ENCODE data around the gene ATP8A1. TPM values are rescaled to one million over a fixed set of nuclear protein-coding genes. Genes with fewer than 3 reads are reported as not detected.

Gene ATP8A1
- total RNA-seq, 8 experiments from 2014 or later, result 1.1 to 44.1 (median 31.6) TPM

DNA sequence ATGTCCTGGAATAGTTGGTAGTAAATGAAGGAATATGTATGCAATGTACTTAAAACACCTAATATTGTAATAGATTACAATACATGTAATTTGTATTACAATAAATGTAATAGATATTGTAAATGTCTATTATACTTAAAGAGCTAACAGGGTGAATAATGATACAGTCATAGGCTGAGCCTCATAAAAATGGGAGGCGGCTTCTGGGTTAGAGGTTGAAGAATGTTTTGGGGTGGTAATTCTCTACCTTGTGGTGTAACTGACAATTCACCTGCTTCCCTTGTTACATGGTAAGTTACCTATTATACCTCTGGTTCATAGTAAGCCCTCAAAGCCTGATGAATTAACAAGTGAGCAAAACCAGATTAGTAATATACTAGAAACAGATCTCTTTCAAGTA, 26.0 kb downstream of the ATP8A1 start:
- Histone ChIP-seq H3K4me3 (no peak overlapping the region), H3K27ac (no peak overlapping the region), H3K4me1 (replicated peaks in 1 of 2) (peaks cover 14 to 17% of the 10 kb centered on the region in 2 donors)
- no peak for ATAC-seq (replicated peaks in 6 of 8)
- WGBS, 10 experiments, result 60 to 100% (median 85%) methylated on average over 1 of the region's 1 CpG; no CpG with 5 or more reads in 4 of the 10 experiments
- in situ Hi-C loops (cut with MboI; ENCODE audit: low pct_unique_long_range_greater_than_20kb in 2 of 9, low sequenced_read_pairs in 9 of 9, unreplicated experiment in 9 of 9), result no loop called here

- WGBS, 10 experiments, result 60 to 100% (median 86%) methylated on average over 1 to 3 of the region's 4 CpGs; no CpG with 5 or more reads in 2 of the 10 experiments
- H3K4me3 ChIP-seq, result no peak overlapping the region
- no peak overlapping the region for H3K27ac ChIP-seq
- in situ Hi-C loops (cut with MboI; ENCODE audit: low pct_unique_long_range_greater_than_20kb in 2 of 9, low sequenced_read_pairs in 9 of 9, unreplicated experiment in 9 of 9), result no loop called here
- peak in 1 of 8 experiments; percentile 60 for ATAC-seq (replicated peaks in 6 of 8)
- H3K4me1 ChIP-seq (replicated peaks in 1 of 2), result peaks cover 10 to 13% of the 10 kb centered on the region in 2 donors
Observed at GRCh38 chr4:42628740-42629139, 28.2 kb downstream of the ATP8A1 start.

DNA sequence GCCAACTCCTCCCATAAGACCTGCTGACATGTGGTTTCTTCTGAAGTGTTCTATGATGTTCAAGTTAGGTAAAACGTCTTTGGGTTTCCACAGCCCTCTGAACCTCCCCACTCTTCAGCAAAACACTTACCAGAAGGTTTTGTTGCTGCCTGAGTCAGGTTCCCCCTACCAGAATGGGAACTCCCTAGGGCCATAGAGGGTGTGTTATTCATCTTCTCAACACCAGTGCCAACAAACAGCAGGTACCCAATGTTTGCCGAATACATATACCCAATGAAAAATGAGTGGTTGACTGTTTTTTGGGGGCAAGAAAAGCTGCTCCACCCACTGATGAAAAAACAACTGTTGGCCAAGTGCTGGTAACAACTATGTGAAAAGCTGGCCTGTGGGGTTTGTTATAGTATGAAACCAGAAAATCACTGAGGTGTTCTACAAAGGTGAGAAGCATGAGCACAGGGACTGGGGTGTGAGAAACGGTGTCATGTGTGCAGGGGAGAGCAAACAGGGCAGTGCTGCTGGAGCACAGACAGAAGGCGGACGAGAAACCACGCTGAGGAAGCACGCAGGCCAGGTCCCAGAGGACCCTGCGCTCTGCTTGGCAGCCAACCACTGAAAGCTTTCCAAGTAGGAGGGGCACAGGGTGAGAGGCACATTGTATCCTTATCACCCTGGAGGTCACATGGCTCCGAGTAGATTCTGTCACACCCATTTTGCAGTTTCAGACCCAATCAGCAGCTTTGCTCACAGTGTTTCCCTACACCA, 28.8 kb downstream of the ATP8A1 start:
- 0 to 100% (median 51%) methylated on average over 1 to 8 of the region's 9 CpGs for WGBS, 10 experiments
- Histone ChIP-seq H3K4me1 (replicated peaks in 1 of 2) (peaks cover 9 to 13% of the 10 kb centered on the region in 2 donors), H3K4me3 (no peak overlapping the region), H3K27ac (no peak overlapping the region)
- ATAC-seq (replicated peaks in 6 of 8), result peak in 6 of 8 experiments; percentile 15 to 82 (median 43)
- in situ Hi-C loops (cut with MboI; ENCODE audit: low pct_unique_long_range_greater_than_20kb in 2 of 9, low sequenced_read_pairs in 9 of 9, unreplicated experiment in 9 of 9), result no loop called here

DNA sequence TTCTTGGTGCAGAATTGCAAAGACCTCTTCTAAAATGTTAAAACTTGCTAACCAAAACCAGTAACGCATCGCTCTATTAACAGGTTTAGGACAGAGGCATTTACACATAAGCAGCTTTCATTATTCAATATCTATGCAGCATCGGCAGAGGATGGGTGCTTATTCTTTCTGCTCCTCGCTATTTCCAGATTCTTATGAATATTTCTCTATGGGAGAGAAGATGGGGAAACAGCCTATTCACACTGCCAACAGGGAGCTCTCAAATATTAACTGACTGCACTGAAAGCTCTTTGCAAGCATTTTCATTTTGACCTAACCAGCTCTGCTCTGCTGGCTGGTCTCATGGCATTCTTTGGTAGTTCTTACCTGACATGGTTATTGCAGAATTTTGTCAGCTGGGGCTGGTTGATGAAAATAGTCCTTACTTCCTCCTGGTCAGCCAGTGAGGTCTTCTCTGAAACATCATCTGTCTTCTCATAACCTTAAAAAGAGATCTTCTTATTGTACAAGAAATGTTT, 30.2 kb downstream of the ATP8A1 start:
- 42 to 100% (median 71%) methylated on average over 2 to 4 of the region's 4 CpGs; no CpG with 5 or more reads in 3 of the 10 experiments for WGBS, 10 experiments
- Histone ChIP-seq H3K4me1 (replicated peaks in 1 of 2) (peaks cover 3 to 7% of the 10 kb centered on the region in 2 donors), H3K4me3 (no peak overlapping the region), H3K27ac (no peak overlapping the region)
- ATAC-seq (replicated peaks in 6 of 8), result no peak
- in situ Hi-C loops (cut with MboI; ENCODE audit: low pct_unique_long_range_greater_than_20kb in 2 of 9, low sequenced_read_pairs in 9 of 9, unreplicated experiment in 9 of 9), result no loop called here

DNA sequence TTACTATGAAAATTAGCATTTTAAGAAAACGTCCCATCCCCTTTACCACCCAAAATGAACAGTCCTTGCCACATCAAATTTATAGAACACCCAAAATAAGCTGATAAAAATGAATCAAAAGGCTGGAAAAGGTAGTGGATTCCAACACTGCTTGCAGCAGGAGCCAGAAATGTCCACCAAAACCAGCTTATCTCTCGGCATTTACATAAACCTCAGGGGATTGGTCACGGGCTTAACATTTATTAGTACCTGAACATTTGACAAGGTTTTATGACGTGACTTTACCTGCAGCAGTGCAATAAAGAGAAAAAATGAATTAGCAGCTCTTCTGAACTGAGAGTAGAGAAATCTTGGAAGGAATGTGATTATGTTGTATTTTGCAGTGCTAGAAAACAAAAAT, 31.6 kb downstream of the ATP8A1 start:
- 43 to 100% (median 86%) methylated on average over 1 to 4 of the region's 4 CpGs for WGBS, 10 experiments
- no peak overlapping the region for H3K4me3 ChIP-seq
- peaks cover 3 to 7% of the 10 kb centered on the region in 2 donors for H3K4me1 ChIP-seq (replicated peaks in 1 of 2)
- no peak overlapping the region for H3K27ac ChIP-seq
- in situ Hi-C loops (cut with MboI; ENCODE audit: low pct_unique_long_range_greater_than_20kb in 2 of 9, low sequenced_read_pairs in 9 of 9, unreplicated experiment in 9 of 9), result no loop called here
- ATAC-seq (replicated peaks in 6 of 8), result no peak

- Histone ChIP-seq H3K27ac (no peak overlapping the region), H3K4me1 (replicated peaks in 1 of 2) (peaks cover 3 to 7% of the 10 kb centered on the region in 2 donors), H3K4me3 (no peak overlapping the region)
- in situ Hi-C loops (cut with MboI; ENCODE audit: low pct_unique_long_range_greater_than_20kb in 2 of 9, low sequenced_read_pairs in 9 of 9, unreplicated experiment in 9 of 9), result no loop called here
- 10 to 98% (median 89%) methylated on average over 1 to 3 of the region's 3 CpGs for WGBS, 10 experiments
- no peak for ATAC-seq (replicated peaks in 6 of 8)
Observed at GRCh38 chr4:42624551-42624950, 32.4 kb downstream of the ATP8A1 start.

- H3K4me3 ChIP-seq, result no peak overlapping the region
- no peak overlapping the region for H3K27ac ChIP-seq
- in situ Hi-C loops (cut with MboI; ENCODE audit: low pct_unique_long_range_greater_than_20kb in 2 of 9, low sequenced_read_pairs in 9 of 9, unreplicated experiment in 9 of 9), result no loop called here
- WGBS, 10 experiments, result 33 to 100% (median 78%) methylated on average over 1 to 2 of the region's 2 CpGs
- ATAC-seq (replicated peaks in 6 of 8), result no peak
- H3K4me1 ChIP-seq (replicated peaks in 1 of 2), result no peaks in the 10 kb centered on the region
Observed at GRCh38 chr4:42618023-42618422, 38.9 kb downstream of the ATP8A1 start.

- H3K27ac ChIP-seq, result no peak overlapping the region
- no peaks in the 10 kb centered on the region for H3K4me1 ChIP-seq (replicated peaks in 1 of 2)
- 25 to 100% (median 98%) methylated on average over 1 to 2 of the region's 2 CpGs; no CpG with 5 or more reads in 2 of the 10 experiments for WGBS, 10 experiments
- ATAC-seq (replicated peaks in 6 of 8), result peak in 1 of 8 experiments; percentile 26
- in situ Hi-C loops (cut with MboI; ENCODE audit: low pct_unique_long_range_greater_than_20kb in 2 of 9, low sequenced_read_pairs in 9 of 9, unreplicated experiment in 9 of 9), result no loop called here
- no peak overlapping the region for H3K4me3 ChIP-seq
Observed at GRCh38 chr4:42617030-42617429, 39.9 kb downstream of the ATP8A1 start.

DNA sequence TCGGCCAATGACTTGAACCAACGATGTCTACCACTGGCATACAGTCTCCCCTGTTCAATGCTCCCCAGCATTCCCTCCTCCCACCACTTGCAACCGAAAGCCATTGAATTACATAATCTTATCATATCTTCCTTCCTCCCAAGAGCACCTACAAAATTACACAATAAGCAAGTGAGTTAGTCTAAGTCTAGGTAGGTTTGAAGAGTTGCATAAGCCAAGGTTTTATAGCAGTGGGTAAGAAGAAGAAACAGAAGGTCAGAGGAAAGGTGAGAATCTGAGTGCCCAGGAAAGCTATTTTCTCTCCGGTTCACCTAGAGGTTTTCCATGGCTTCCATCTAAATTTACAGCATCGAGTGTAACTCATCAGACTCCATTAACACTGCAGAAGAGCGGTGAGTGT, 40.3 kb downstream of the ATP8A1 start:
- Histone ChIP-seq H3K4me3 (no peak overlapping the region), H3K4me1 (replicated peaks in 1 of 2) (no peaks in the 10 kb centered on the region), H3K27ac (no peak overlapping the region)
- in situ Hi-C loops (cut with MboI; ENCODE audit: low pct_unique_long_range_greater_than_20kb in 2 of 9, low sequenced_read_pairs in 9 of 9, unreplicated experiment in 9 of 9), result no loop called here
- ATAC-seq (replicated peaks in 6 of 8), result no peak
- WGBS, 10 experiments, result 19 to 100% (median 84%) methylated on average over 1 to 6 of the region's 6 CpGs

DNA sequence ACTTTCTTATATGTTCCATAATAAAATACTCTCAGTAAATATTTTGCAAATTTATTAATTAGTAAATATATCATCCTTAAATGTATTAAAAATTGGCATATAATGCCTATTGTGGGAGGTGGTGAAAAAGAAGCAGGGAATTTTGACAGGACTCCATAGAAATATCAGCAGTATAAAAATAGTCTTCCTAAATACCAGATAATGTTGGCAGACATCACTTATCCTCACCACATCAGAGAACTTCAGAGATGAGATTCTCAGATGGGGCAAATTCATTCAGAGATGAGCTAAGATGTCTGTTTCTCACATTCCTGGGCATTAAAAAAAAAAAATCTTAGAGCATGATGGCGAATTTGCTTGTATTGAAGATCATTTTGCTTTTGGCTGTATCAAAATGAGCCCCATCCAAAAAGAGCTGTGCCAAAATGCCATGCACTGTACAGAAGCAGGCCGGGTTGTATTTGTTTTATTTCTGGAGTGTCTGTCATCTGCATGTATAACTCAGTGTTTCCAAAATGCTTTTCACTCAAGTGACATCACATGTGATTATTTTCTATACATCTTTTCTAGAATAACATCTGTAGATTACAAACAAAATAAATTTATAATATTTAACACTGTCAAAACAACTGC, 41.7 kb downstream of the ATP8A1 start:
- no peak overlapping the region for H3K27ac ChIP-seq
- in situ Hi-C loops (cut with MboI; ENCODE audit: low pct_unique_long_range_greater_than_20kb in 2 of 9, low sequenced_read_pairs in 9 of 9, unreplicated experiment in 9 of 9), result no loop called here
- whole genome bisulfite sequencing, 10 experiments, result 8 to 100% (median 100%) methylated on average over 1 to 2 of the region's 2 CpGs

DNA sequence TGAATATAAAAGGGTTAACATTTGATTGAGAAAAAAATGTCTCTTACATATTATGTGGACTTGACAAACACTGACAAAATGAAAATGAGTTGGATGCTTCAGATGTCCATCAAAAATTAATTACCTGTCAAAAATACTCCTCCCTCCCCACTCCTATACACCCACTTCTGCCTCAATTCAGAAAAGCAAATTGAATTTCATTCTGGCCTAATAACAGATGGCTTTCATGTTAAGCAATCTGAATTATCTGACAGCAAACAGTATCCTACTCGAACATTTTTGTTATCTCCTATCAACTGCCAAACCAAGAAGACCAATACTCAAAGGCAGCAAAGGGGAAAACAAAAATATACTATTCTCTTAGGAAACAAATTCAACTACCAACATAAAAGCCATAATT, 44.0 kb downstream of the ATP8A1 start:
- in situ Hi-C loops (cut with MboI; ENCODE audit: low pct_unique_long_range_greater_than_20kb in 2 of 9, low sequenced_read_pairs in 9 of 9, unreplicated experiment in 9 of 9), result no loop called here
- H3K4me3 ChIP-seq, result no peak overlapping the region
- H3K27ac ChIP-seq, result no peak overlapping the region
- 0 to 80% (median 29%) methylated on average over 1 of the region's 1 CpG; no CpG with 5 or more reads in 5 of the 10 experiments for WGBS, 10 experiments
- no peak for ATAC-seq (replicated peaks in 6 of 8)
- H3K4me1 ChIP-seq (replicated peaks in 1 of 2), result no peaks in the 10 kb centered on the region

More for the DNA sequence above, 41.7 kb downstream of the ATP8A1 start:
- no peak overlapping the region for H3K4me3 ChIP-seq
- no peaks in the 10 kb centered on the region for H3K4me1 ChIP-seq (replicated peaks in 1 of 2)
- ATAC-seq (replicated peaks in 6 of 8), result no peak

DNA sequence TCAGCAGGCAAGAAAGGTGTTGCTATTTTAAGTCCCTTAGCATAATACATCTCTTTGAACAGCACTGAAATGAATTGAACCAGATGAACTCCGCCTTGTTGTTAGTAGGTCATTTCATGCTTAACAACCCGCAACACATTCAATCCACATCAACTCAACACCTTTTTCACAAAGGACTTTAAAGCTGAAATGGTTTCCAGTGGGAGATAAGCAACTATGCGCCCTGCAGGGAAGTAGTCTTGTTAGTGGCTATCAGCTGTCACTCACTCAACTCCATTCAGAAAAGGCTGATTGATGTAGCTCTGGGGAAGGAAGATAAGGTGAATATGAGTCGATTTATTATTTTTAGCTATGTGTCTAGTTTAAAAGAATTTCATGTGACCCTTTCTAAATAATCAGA, 46.0 kb downstream of the ATP8A1 start:
- in situ Hi-C loops (cut with MboI; ENCODE audit: low pct_unique_long_range_greater_than_20kb in 2 of 9, low sequenced_read_pairs in 9 of 9, unreplicated experiment in 9 of 9), result no loop called here
- Histone ChIP-seq H3K4me3 (no peak overlapping the region), H3K4me1 (replicated peaks in 1 of 2) (no peaks in the 10 kb centered on the region), H3K27ac (no peak overlapping the region)
- WGBS, 10 experiments, result 40 to 100% (median 78%) methylated on average over 2 to 4 of the region's 4 CpGs; no CpG with 5 or more reads in 2 of the 10 experiments
- no peak for ATAC-seq (replicated peaks in 6 of 8)

- Histone ChIP-seq H3K27ac (no peak overlapping the region), H3K4me1 (replicated peaks in 1 of 2) (no peaks in the 10 kb centered on the region), H3K4me3 (no peak overlapping the region)
- in situ Hi-C loops (cut with MboI; ENCODE audit: low pct_unique_long_range_greater_than_20kb in 2 of 9, low sequenced_read_pairs in 9 of 9, unreplicated experiment in 9 of 9), result no loop called here
- ATAC-seq (replicated peaks in 6 of 8), result no peak
- 50 to 100% (median 91%) methylated on average over 1 to 4 of the region's 4 CpGs; no CpG with 5 or more reads in 4 of the 10 experiments for WGBS, 10 experiments
Observed at GRCh38 chr4:42609051-42609450, 47.9 kb downstream of the ATP8A1 start.

Data from motor neuron (in vitro differentiated cells).